ENCODE measurements around the gene NPTX1. TPM values are rescaled to one million over a fixed set of nuclear protein-coding genes. Genes with fewer than 3 reads are reported as not detected.
A peak's percentile ranks its signal among the peaks of the same experiment; 100 is the strongest.

The NPTX1 gene
- total and polyA plus RNA-seq, 2 experiments from 2014 or later: 3.4 to 20.5 TPM

DNA sequence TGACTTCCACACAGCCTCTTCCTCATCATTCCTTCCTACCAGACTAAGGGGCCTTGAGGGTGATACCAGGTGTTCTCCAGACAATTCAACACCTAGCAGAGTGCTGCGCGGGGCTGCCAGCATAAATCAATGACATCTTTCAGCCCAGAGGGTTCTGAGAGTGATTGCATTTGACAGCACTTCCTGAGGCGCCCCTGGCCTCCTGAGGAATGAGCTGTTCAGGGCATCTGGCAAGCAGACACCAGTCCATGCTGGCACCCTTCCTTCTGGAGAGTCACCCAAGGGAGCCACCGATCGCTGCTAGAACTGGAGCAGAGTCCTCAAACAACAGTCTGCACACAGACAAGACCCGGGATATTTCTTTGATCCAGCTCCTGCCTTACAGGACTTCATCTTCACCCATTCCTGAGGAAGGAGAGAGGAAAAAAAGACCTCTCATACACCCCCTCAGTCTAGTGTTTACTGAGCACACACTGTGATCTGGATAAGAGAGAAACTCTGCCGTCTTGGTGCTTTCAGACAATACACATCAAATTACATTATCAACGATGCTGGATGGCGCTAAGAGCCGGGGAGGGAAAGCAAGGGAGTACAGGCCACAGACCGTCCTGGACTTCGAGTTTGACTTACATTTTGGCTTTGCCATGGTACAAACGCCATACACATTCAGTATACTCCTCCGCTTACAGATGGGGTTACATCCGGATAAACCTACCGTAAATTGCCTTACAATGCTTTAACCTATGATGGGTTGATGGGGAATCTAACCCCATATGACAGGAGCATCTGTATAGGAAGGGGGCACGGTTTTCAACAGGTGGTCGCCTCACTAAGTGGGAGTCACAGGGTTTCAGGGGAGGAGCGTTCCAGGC is 23.0 kb downstream of the NPTX1 start:
- Histone ChIP-seq H3K27me3 (ENCODE audit: insufficient read depth) (no peaks in the 10 kb centered on the region), H3K36me3 (ENCODE audit: insufficient read depth) (no peaks in the 10 kb centered on the region), H3K79me2 (replicated peaks; ENCODE audit: insufficient read depth) (no peaks in the 10 kb centered on the region), H3K4me1 (ENCODE audit: insufficient read depth) (peaks cover 4% of the 10 kb centered on the region; the same call in 1 of the 2 replicates), H3K4me3 (peak overlapping the region; percentile 87; the same call in 1 of the 2 replicates), H3F3A (replicated peaks; ENCODE audit: low read depth) (0 out of 2 replicates have a peak, but pooled peaks cover 4% of the 10 kb centered on the region), H3K9me2 (ENCODE audit: insufficient read depth) (no peaks in the 10 kb centered on the region), H3K27ac (ENCODE audit: low read depth) (no peak overlapping the region), H3K4me2 (peak overlapping the region; percentile 92; the same call in 1 of the 2 replicates), H4K20me1 (replicated peaks; ENCODE audit: insufficient read depth) (no peaks in the 10 kb centered on the region), H2AFZ (no peak overlapping the region)
- no peak for DNase-seq (ENCODE audit: low spot score)
- H3K36me3 Mint-ChIP-seq (ENCODE audit: low read depth): no peaks in the 10 kb centered on the region; the same call in 2 of the 3 replicates
- H3K9me3 Mint-ChIP-seq: peaks cover 3% of the 10 kb centered on the region
- peak overlapping the region; percentile 95 for H3K4me3 Mint-ChIP-seq
- peak overlapping the region; percentile 99 for H3K27ac Mint-ChIP-seq
- ATAC-seq: no peak
- H3K27me3 Mint-ChIP-seq (ENCODE audit: insufficient read depth, low read depth, poor library complexity): peaks cover 24% of the 10 kb centered on the region
- TF ChIP-seq, protein P1, sequence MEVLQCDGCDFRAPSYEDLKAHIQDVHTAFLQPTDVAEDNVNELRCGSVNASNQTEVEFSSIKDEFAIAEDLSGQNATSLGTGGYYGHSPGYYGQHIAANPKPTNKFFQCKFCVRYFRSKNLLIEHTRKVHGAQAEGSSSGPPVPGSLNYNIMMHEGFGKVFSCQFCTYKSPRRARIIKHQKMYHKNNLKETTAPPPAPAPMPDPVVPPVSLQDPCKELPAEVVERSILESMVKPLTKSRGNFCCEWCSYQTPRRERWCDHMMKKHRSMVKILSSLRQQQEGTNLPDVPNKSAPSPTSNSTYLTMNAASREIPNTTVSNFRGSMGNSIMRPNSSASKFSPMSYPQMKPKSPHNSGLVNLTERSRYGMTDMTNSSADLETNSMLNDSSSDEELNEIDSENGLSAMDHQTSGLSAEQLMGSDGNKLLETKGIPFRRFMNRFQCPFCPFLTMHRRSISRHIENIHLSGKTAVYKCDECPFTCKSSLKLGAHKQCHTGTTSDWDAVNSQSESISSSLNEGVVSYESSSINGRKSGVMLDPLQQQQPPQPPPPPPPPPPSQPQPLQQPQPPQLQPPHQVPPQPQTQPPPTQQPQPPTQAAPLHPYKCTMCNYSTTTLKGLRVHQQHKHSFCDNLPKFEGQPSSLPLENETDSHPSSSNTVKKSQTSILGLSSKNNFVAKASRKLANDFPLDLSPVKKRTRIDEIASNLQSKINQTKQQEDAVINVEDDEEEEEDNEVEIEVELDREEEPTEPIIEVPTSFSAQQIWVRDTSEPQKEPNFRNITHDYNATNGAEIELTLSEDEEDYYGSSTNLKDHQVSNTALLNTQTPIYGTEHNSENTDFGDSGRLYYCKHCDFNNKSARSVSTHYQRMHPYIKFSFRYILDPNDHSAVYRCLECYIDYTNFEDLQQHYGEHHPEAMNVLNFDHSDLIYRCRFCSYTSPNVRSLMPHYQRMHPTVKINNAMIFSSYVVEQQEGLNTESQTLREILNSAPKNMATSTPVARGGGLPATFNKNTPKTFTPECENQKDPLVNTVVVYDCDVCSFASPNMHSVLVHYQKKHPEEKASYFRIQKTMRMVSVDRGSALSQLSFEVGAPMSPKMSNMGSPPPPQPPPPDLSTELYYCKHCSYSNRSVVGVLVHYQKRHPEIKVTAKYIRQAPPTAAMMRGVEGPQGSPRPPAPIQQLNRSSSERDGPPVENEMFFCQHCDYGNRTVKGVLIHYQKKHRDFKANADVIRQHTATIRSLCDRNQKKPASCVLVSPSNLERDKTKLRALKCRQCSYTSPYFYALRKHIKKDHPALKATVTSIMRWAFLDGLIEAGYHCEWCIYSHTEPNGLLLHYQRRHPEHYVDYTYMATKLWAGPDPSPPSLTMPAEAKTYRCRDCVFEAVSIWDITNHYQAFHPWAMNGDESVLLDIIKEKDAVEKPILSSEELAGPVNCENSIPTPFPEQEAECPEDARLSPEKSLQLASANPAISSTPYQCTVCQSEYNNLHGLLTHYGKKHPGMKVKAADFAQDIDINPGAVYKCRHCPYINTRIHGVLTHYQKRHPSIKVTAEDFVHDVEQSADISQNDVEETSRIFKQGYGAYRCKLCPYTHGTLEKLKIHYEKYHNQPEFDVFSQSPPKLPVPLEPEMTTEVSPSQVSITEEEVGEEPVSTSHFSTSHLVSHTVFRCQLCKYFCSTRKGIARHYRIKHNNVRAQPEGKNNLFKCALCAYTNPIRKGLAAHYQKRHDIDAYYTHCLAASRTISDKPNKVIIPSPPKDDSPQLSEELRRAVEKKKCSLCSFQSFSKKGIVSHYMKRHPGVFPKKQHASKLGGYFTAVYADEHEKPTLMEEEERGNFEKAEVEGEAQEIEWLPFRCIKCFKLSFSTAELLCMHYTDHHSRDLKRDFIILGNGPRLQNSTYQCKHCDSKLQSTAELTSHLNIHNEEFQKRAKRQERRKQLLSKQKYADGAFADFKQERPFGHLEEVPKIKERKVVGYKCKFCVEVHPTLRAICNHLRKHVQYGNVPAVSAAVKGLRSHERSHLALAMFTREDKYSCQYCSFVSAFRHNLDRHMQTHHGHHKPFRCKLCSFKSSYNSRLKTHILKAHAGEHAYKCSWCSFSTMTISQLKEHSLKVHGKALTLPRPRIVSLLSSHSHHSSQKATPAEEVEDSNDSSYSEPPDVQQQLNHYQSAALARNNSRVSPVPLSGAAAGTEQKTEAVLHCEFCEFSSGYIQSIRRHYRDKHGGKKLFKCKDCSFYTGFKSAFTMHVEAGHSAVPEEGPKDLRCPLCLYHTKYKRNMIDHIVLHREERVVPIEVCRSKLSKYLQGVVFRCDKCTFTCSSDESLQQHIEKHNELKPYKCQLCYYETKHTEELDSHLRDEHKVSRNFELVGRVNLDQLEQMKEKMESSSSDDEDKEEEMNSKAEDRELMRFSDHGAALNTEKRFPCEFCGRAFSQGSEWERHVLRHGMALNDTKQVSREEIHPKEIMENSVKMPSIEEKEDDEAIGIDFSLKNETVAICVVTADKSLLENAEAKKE (CRISPR knock-in tag; IDR thresholded peaks at IDR 0.05): no peak
- H3K4me1 Mint-ChIP-seq: peaks cover 10% of the 10 kb centered on the region

DNA sequence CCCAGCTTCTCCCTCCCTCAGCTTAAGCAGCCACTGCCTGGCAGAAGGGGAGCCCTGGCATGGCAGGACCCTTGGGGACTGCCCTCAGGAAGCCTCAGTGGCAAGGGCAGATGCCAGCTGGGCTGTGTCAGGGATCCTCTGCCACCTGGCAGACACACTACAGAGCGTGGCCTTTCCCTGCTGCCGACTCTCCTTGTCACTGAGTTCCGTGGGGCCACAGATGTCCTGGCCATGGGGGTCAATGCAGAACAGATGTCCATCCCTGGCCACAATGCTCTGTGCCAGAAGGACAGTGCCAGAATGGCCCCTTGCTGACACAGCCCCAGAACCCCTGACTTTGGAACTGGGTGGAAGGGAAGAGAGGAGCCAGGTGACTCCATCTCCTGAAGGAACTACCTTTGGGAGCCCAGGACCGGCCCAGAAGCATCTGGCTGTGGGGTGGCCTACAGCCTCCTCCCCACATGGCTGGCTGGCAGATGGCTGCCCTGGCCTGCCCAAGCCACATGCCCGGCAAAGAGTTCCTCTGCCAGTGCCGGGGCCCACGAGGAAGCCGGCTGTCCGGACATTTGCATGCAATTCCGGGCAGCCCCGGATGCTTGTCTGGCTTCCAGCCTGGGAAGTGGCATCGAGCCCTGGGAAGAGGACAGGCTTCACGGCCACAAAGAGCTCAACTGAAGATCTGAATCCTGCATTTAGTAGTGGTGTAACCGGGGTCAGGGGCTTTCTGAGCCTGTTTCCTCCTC is 24.1 kb downstream of the NPTX1 start:
- H3K4me1 ChIP-seq (ENCODE audit: insufficient read depth): peaks cover 4% of the 10 kb centered on the region; the same call in 1 of the 2 replicates
- H3K36me3 Mint-ChIP-seq (ENCODE audit: low read depth): no peaks in the 10 kb centered on the region; the same call in 2 of the 3 replicates
- H3K27ac ChIP-seq (ENCODE audit: low read depth): no peak overlapping the region
- H3K36me3 ChIP-seq (ENCODE audit: insufficient read depth): no peaks in the 10 kb centered on the region
- DNase-seq (ENCODE audit: low spot score) (no peak), ATAC-seq (no peak)
- peaks cover 3% of the 10 kb centered on the region for H3K9me3 Mint-ChIP-seq
- peaks cover 10% of the 10 kb centered on the region for H3K4me1 Mint-ChIP-seq
- H3K79me2 ChIP-seq (replicated peaks; ENCODE audit: insufficient read depth): no peaks in the 10 kb centered on the region
- no peaks in the 10 kb centered on the region for H3K27me3 ChIP-seq (ENCODE audit: insufficient read depth)
- H3K4me2 ChIP-seq: no peak overlapping the region
- H3K27ac Mint-ChIP-seq: no peak overlapping the region
- no peak overlapping the region; the same call in 2 of the 3 replicates for H3K4me3 Mint-ChIP-seq
- no peaks in the 10 kb centered on the region for H3K9me2 ChIP-seq (ENCODE audit: insufficient read depth)
- peaks cover 22% of the 10 kb centered on the region for H3K27me3 Mint-ChIP-seq (ENCODE audit: insufficient read depth, low read depth, poor library complexity)
- H3F3A ChIP-seq (replicated peaks; ENCODE audit: low read depth): 0 out of 2 replicates have a peak, but pooled peaks cover 4% of the 10 kb centered on the region
- H3K4me3 ChIP-seq: no peak overlapping the region
- H4K20me1 ChIP-seq (replicated peaks; ENCODE audit: insufficient read depth): no peaks in the 10 kb centered on the region
- H2AFZ ChIP-seq: no peak overlapping the region
- TF ChIP-seq EZH2phosphoT487 (IDR thresholded peaks at IDR 0.05; ENCODE audit: unreplicated experiment): no peak
- TF ChIP-seq ZNF114 (CRISPR knock-in tag; IDR thresholded peaks at IDR 0.05): no peak
- TF ChIP-seq, protein P2, sequence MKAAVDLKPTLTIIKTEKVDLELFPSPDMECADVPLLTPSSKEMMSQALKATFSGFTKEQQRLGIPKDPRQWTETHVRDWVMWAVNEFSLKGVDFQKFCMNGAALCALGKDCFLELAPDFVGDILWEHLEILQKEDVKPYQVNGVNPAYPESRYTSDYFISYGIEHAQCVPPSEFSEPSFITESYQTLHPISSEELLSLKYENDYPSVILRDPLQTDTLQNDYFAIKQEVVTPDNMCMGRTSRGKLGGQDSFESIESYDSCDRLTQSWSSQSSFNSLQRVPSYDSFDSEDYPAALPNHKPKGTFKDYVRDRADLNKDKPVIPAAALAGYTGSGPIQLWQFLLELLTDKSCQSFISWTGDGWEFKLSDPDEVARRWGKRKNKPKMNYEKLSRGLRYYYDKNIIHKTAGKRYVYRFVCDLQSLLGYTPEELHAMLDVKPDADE (IDR thresholded peaks at IDR 0.05): no peak
- no peak for TF ChIP-seq ZNF331 (CRISPR knock-in tag; IDR thresholded peaks at IDR 0.05; ENCODE audit: low read depth)
